ENCODE results near the gene SGSM1.
"Not testable (repeated sequence)": the region's sequence is repeated elsewhere in the genome, so short reads cannot be mapped to it uniquely, and the experiment has no call there.

Gene SGSM1

DNA sequence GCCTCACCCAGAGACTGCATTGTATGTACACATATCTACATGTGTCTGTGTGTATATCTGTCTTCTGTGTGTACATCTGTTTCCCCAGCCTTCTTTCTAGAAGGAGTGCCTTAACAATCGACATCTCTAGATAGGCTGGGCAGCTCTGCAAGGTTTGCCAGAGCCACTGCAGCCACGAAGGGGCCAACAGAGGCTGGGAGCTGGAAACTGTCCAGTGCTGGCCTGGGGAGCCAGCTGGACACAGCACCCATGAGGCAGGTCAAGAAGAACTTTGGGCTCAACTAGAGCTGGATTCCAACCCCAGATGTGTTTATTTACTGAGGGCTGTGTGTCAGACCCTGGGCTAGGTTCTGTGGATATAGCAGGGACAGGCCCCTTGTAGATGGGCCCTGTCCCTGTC is 3.3 kb downstream of the SGSM1 start:
- DNase-seq: no peak

DNA sequence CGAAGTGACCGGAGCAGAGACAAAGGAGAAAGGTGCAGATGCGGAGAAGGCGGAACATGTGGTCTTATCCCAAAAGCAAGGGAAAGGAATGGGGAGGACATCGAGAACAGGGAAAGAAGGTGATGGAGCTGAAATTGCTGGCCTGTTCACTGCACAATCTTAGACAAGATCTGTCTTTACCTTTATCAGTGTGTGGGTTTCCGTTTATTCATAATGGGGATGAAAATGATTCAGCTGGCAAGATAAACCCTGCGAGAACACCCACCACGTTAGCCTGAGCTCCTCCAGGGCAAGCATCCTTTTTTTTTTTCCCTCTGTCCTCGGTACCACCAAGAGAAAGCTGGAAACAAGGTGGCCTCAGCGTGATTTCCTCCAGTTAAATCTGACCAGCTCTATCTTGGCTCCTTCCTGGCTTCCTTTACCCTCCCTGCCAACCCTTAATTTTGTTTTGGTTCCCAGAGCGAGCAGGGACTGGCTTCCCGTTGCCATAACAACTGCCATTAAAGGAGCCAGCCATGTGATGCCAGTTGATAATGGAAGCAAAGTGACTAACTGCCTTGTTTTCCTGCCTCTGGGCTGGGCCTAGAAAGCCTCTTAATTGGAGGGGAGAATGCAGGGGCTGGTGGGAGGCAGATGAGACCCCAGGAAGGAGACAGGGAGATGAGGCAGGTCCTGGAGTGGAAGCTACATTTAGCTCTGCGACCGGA is 4.2 kb downstream of the SGSM1 start:
- no peak for DNase-seq

DNA sequence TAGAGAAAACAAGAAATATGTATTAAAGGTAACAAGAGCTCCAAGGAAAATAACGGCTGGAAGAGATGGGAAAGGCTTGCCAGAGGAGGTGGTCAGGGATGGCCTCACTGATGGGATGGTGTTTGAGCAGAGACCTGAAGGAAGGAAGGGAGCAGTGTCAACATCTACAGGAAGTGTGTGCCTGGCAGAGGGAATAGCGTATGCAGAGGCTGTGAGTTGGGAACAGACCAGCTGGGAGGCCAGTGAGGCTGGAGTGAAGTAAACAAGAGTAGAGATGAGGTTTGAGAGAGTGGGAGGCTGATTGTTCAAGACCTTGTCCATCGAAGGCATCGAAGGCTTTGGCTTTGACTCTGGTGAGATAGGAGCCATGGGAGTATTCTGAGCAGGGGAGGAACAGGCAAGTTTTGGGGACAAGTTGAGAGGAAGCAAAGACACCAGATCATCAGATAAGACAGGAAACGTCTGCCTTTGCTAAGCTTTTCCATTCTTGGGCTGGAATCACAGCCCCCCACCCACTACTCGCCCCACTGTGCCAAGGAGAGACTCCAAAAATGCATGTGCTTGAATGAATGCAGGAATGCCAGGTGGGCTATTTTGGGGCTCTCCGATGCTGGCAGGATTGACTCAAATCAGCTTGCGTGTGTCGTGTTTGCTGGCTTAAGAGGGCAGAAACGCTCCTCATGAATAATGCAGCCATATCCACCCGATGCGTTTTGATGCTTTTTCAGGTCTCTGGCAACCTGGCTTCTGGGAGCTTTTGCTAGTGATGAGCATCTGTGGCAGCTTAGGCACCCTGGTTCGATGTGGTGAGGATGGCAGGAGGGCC is 7.2 kb downstream of the SGSM1 start:
- no peak for DNase-seq

DNA sequence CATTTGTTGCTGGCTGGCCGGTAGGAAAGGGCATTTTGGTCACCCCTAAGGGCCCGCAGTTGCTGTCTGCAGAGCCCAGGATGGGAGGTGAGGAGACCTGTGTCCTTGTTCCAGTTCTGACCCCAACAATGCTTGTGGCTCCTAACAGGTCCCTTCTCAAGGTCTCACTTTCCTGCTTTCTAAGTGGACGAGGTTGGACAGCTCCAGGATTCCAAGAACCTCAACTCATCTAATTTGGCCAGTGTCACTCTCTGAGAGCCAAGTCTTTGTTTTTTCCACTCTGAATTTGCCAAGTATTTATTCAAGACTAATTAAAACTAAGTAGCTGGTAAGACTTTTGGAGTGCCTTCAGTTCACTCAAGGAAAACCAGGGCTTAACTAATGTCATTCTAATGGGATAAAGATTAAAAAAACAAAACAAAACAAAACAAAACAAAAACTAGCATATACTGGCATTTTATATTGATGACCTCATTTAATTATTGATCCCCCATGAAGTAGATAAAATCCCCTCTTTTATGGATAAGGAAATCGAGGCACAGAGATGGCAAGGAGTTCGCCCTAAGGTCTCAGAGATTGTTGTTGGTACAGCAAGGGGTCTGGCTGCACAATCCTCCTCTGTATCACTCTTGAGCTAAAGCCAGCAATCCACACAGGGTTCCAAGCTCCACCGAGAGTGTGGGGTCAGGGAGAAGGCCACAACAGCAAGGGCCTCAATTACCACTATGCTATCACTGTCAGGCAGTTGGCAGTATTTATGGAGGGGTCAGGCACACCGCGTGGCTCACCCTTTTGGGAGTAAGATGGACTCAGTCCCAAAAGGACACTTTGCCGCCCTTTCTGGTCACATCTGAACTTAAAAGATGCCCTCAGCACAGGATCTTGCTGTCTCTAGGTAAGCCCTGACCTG is 8.1 kb downstream of the SGSM1 start:
- no peak for DNase-seq

DNA sequence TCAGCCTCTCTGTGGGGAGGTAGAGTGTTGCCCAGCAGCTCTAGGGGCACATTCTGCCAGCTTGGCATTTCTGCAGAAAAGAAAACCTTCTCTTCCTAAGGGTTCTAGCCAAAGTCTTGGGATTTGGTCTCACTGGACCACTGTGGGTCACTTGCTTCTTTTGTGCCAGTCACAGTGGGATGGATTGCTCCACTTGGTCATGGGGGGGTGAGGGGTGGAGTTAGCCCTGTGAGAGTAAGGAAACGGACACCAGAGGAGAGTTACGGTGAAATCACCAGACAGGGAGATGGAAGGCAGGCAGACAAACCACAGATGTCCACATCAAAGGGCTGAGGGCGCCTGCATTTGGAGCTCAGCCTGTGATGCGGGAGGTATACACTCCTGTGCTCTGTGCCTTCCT is 10.8 kb downstream of the SGSM1 start:
- DNase-seq: no peak

DNA sequence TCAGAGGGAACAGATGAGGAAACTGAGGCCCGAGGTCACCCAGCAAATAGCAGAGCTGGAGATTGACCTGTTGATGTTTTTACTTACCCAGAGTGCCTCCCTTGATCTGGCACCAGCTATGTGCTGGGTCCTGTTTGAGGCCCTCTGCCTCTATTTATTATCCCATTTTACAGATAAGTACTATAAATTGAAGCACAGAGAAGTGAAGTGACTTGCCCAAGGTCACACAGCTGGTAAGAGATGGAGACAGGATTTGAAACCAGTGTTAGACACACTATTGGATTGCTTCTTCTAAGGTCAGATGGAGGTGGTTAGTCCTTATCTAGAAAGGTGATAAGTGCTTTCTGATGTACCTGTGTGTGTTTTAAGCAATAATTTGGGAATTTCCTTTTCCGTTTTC is 13.5 kb downstream of the SGSM1 start:
- no peak for DNase-seq

DNA sequence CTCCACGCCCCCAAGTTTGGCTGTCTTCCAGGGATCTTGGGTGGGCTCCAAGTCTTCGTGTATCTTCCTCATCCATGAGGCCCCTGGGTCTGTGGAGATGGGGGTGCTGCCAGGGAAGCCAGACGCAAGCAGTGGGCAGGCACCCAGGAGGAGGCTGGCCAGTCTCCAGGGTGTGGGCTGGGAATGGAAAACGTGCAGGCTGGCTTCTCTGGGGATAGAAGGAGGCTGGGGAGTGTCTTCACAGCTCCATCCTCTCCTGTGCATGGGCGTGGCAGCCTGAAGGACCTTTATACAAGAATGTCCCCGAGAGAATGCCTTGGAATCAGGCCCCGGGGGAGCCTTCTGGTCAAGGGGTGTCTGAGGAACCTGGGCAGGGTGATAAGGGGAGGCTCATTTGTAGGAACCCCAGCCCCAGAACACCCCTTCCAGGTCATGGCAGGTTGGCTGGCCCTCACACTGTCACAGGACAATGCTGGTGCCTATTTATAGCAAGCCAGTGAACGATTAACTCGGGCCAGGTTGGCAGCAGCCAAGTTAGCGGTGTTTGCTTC is 14.0 kb downstream of the SGSM1 start:
- DNase-seq: no peak

DNA sequence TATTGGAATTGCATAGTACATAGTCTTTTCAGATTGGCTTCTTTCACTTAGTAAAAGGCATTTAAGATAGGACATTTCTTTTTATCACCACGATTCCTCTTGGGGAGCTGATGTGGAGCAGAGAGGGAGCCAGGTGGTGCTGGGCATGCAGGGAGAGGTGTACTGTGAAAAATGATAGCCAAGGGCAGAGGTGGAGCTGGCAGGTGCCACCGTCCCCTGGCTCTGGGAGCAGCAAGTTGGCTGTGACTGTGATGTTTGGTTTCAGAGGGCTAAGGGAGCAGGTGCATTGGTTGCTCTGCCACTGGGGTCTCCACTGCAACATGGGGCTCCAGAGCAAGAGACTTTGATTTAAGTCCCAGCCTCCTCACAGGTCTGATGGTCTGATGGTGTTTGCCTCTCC is 16.5 kb downstream of the SGSM1 start:
- no peak for DNase-seq

DNA sequence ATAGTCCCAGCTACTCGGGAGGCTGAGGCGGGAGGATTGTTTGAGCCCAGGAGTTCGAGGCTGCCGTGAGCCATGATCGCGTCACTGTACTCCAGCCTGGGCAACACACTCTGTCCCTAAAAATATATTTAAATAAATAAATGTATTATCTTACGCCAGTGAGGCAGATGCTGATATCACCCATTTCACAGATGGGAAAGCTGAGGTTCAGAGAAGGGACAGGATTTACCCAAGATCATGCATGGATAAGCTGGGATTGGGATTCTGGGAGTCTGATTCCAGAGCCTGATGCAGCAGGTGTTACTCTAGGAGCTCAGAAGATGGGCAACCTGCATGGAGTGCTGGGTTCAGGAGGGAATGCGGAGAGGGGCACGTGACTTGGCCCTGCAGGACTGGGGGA is 17.8 kb downstream of the SGSM1 start:
- DNase-seq: no peak

DNA sequence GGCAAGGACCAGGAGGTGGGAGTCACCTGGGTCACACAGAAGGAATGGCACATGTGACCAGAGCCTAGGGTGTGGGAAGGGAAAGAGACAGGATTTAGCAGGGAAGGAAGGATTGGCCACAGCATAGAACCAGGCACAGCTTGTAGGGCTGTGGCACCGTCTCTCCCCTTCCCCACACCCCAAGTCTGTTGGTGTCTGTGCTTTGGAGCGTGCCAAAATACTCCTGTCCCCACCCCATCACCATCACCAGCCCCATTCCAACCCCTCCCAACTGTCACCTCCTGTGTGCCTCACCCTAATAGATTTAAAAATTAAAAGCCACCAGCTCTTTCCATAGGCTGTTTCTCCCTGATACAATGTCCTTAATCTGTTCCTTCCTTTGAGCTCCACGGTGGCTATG is 18.2 kb downstream of the SGSM1 start:
- DNase-seq: no peak

DNA sequence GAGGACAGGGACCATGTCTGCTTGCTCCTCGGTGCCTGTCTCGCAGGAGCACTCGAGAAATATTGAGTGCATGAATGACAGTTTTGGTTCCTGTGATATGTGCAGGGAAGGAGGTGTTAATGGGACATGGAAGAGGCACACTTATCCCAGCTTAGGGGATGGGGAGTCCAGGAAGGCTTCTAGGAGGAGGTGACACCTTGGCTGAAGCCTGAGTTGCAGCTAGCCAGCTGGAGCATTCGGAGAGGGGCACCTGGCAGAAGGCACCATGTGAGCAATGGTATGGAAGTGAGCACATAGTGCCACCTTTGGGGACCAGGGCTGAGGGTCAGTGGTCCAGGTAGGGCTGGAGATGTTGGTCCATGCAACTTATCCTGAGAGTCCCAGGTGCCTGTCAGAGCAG is 18.9 kb downstream of the SGSM1 start:
- no peak for DNase-seq

DNA sequence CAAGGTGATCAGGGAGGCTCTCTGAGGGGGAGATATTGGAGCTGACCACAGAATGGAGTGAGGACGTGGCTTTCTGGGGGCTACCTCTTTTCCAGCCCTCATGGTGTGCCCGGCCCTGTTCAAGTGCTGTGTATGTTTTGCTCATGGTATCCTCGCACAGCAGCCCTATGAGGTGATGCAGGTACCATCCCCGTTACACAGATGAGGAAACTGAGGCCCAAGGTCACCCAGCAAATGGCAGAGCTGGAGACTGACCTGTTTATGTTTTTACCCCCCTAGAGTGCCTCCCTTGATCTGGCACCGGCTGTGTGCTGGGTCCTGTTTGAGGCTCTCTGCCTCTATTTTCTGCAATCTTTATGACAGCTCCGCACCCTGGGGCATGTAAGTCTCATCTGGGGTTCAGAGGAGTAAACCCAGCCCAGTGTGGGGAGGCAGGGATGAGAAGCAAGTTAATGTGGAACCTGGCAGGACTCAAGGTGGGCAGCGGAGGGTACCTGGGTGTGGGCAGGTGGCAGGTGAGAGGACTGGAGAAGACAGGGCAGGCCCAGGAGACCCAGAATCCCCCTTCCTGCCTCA is 20.8 kb downstream of the SGSM1 start:
- DNase-seq: no peak

DNA sequence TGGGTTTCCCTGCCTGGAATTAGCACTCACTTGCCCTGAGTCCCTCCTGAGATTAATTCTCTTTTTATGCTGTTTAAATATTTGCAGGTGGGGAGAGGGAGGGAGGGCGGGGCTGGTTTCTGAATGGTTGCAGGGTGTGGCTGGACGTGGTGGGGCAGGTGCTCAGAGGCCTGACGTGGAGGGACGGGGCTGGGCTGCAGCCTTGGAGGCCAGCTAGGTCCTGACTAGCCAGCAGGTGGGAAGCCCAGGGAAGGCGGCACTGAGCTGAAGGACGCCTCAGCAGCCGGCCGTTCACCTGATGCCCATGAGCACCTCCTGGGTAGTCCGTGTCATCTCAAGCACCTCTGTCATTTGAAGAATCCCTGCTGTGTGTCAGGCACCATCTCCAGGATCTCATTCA is 21.3 kb downstream of the SGSM1 start:
- no peak for DNase-seq

DNA sequence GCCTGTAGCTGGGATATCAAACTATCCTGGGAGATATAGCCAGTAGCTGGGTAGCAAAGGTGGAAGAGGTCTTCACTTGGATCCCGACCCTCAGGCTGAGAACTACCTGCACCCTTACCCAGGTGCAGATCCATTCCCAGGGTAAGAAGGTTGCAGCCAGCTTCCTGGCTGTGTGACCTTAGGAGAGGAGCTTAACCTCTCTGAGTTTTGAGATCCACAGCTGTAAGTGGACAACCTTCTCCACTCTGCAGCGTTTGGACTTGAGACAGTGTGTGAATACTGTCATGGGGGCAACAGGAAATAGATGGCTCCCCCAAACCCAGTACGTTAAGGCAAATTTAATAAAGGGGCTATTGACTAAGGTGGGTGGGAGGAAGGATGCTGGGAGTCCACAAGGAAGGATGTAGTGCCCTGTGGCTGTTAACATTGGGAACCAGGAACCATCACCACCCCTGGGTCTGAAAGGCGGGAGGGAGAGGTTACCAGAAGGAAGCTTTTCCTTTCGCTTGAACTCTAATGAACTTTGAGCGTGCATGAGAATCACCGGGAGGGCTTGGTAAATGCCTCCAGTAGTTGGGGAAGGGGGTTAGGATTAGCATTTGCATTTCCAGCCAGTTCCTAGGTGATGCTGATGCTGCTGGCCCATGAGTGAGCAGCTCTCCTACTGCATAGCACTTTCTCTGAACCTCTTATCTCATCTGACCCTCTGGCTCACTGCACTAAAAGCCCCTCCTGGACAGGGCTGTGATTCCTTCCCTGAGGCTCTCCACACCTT is 24.4 kb downstream of the SGSM1 start:
- no peak for DNase-seq

DNA sequence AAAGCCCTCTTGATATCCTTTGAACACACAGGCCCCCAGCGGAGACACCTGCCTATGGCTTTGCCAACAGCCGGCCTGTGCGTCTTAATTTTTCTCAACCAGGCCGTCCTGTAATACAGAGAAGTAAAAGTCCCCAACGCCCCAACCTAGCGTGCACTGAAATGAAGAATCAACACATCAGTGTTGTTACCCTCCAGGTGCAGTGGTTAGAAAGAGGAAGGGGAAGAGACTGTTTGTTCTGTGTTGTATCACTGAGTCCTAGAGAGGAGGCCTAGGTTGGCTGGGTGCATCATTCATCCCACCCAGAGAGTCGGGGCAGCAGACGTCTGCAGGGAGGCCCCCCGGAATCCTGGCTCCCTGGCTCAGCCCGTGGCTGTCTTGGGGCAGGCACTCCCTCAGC is 25.7 kb downstream of the SGSM1 start:
- DNase-seq: no peak

DNA sequence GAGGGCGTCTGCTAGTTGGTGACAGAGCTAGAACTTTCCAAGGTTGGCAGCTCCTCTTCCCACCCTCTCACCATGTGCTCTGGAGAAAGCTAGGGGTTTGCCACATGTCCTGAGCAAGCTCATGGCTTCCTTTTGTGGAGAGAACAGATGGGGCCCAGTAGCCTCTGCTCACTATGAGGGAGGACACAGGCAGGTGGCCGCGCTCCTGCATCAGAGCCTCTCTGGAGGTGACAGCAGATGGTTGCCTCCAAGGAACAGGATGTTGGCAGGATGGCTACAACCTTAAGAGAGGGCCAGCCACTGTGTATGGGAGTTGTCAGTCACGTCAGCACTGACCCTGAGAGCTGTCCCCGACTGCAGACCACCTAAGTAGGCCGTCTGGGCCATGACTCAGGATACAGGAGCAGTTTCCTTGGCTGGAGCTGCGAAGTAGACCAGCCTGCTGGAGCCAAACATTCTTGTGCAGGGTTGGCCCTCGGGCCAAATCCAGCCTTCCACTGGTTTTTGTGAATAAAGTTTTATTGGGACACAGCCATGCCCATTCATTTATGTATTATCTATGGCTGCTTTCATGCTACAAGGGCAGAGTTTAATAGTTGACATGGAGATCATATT is 28.0 kb downstream of the SGSM1 start:
- DNase-seq: no peak

DNA sequence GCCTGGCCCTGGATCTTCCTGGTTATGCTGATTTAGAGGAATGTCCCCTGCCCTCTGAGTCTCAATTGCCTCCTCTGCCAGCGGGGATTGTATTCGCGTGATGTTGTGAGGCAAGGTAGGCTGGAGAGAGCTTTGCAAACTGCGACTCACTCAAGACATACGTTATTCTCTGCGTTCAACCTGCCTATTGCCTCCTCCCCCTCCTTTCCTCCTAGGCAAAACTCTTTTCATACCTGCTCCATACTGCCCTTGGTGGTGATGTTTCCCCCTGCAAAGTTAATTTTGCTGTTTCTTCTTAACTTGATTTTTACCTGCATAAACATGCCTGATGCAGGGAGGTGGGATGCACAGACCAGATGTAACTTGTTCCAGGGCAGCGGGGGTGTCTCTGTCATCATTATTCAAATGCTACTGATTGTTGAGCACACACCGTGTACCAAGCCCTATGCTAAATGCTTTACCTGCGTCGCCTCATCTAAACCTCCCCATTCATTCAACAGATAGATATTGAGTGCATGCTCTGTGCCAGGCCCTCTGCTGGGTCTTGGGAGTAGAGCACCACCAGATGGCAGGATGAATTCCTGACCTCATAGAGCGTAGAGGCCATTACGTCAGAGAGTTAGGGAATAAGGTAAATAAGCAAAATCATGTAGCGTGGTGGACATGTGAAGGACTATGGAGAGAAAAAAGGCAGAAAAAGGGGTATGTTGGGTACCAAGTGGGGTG is 29.0 kb downstream of the SGSM1 start:
- DNase-seq: no peak

DNA sequence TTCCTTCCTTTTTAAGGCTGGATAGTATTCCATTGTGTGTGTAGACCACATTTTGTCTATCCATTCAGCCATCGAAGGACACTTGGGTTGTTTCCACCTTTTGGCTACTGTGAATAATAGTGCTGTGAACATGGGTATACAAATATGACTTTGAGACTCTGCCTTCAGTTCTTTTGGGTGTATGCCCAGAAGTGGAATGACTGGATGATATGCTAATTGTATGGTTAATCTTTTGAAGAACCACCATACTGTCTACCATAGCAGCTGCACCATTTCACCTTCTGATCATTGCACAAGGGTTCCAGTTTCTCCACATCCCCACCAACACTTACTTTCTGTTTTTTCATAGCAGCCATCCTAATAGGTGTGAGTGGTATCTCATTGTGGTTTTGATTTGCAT is 30.3 kb downstream of the SGSM1 start:
- no peak for DNase-seq

DNA sequence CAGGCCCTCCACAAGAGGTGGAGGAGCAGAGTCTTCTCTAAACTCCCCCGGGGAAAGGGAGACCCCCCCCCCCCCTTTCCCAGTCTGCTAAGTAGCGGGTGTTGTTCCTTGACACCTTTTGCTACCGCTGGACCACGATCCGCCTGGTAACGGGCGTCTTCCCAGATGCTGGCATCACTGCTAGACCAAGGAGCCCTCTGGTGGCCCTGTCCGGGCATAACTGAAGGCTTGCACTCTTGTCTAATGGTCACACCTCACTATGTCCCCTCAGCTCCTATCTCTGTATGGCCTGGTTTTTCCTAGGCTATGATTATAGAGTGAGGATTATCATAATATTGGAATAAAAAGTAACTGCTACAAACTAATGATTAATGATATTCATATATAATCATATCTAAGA is 31.5 kb downstream of the SGSM1 start:
- DNase-seq: not testable (repeated sequence)

DNA sequence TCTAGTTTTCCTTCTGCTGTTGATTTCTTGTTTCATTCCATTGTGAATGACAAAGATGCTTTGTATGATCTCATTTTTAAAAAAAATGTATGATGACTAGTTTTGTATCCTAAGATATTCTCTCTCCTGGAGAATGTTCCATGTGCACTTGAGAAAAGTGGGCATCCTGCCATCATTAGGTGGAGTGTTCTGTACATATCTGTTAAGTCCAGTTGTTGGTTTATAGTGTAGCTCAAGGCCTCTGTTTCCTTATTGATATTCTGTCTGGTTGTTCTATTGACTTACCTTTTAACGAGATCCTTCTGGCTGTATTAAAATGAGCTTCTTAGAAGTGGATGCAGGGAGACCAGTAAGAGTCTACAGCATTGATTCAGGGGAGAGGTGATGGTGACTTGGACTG is 35.2 kb downstream of the SGSM1 start:
- DNase-seq: no peak

DNA sequence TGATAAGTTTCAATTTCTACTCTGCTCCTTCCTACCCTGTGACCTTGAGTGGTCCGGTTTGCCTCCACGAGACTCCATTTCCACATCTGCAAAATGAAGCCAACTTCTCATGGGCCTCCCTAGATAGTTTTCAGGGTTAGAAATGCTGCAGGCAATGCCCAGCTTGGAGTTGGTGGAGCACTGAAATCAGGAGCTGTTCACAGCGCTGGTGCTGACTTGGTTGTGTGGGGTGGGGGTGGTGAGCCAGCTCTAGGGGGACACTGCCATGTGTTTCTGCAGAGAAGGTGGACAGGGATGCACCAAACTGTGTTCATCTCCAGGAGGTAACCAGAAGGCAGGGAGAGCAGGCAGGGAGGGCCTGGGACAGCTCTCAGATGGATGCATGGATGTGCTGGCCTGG is 37.0 kb downstream of the SGSM1 start:
- no peak for DNase-seq
